NCI-H1930 (cell line): Measurements from ENCODE around the gene TMEM18.
"Not testable (repeated sequence)": the region's sequence is repeated elsewhere in the genome, so short reads cannot be mapped to it uniquely, and the experiment has no call there.

ENCODE experiments used
- DNase-seq, 2 experiments: peaks; one replicate each; lab custom pipeline; 2025; lab: John Stamatoyannopoulos, UW

TMEM18 gene

DNA sequence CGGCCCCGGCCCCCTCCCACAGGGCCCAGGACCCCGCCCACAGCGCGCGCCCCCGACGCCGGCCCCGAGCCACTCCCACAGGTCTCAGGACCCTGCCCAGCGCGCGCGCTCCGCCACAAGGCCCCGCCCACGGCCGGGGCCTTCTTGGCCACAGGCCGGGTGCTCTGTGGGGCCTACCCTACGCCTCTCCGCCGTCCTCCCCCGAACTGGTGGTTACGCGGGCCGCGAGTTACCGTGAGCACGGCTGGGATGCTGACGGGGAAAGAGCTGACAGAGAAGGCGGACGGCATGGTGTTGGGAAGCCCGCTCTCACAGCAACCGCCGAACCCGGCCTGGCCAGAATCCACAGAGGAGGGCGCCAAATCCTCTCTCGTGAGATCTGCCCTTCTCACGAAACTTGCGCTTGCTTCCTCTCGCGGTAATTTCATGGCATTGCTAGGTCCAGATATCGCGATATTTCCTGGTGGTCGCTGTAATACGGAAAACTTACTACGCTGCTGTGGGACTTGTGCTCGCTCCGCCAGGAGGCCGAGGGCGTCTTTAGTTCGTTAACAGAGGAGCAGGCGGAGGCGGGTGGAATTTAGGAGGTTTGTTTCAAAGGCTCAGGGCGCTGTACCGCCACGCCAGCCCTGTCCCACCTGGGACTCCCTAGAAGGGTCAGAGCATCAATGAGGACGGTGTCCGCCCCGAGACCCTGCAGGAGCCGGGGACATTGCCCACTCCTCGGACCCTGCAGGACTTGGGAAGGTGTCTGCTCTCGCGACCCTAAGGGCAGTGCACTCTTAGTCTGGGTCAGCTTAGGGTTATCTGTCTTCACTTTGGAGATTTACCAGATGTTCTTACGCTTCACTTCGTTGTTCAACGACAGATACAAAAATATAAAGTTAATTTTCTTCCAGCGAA lies at the start of gene TMEM18:
Gene TMEM18, minus strand, starts transcription at position 351 of the 903 bp plus-strand sequence. Its CDS starts 61 bp downstream, at position 290.
- peak; percentile 96 to 99 for DNase-seq

DNA sequence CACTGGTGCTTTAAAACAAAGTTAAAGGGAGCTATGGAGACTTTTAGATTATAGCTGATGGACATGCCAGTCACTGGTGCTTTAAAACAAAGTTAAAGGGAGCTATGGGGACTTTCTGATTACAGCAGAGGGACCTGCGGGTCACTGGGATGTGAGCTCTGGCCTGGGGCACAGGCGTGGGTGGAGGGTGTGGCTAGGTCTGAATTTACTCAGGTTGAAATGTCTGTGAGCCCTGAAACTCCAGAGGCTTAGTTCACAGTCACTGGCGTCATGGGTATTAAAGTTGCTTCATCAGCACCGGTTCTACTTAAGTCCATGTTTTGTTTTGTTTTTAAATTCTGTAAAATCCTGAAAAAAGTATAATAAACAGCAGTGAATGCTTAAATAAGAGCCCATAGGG lies 49.0 kb upstream of the TMEM18 start:
- no peak for DNase-seq

DNA sequence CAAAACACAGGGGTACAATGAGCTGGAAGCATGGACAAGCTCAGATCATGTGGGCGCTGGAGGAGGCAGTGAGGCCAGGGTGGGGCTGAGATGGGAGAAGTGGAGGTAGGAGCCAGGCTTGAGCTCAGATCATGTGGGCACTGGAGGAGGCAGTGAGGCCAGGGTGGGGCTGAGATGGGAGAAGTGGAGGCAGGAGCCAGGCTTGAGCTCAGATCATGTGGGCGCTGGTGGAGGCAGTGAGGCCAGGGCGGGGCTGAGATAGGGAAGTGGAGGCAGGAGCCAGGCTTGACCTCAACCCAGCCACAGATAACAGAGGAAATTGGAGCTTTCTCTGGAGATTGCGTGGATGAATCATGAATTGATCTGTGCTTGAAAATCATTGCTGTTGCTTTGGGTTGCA lies 48.3 kb upstream of the TMEM18 start:
- DNase-seq = no peak

DNA sequence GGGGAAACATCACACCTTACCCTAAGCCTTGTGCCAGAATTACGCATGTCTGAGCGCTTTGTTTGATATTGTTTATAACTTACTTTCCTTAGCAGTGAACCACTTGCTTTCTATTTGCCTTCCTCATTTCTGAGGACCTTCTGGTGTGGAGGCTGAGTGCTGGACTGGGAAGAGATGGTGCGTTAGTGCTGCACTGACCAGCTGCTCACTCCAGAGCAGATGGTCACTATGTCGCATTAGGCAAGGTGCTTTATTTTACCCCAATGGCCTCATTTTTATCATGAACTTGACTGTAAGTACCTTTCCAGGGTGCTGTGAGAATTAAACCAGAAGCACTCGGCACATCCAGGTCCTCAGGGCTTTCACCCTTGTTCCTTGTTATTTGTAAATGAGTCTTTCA lies 46.6 kb upstream of the TMEM18 start:
- DNase-seq = no peak

DNA sequence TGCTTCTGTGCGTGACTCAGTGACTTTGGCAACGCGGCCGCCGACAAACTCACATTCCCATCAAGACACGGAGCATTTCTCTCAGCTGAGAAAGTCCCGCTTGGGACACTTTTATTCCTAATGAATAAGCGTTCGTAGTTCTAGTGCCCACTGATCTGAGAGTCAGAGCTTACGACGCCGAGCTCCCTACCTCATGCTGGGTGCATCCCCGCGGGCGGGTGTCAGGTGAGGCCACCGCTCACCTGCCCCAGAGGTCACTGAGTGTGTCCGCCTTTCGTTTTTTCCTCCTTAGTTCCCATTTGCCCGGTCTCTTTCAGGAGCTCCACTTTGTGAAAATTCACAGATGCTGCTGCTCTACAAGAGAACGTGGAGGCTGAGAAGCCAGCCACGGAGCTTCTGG lies 43.6 kb upstream of the TMEM18 start:
- DNase-seq = no peak

DNA sequence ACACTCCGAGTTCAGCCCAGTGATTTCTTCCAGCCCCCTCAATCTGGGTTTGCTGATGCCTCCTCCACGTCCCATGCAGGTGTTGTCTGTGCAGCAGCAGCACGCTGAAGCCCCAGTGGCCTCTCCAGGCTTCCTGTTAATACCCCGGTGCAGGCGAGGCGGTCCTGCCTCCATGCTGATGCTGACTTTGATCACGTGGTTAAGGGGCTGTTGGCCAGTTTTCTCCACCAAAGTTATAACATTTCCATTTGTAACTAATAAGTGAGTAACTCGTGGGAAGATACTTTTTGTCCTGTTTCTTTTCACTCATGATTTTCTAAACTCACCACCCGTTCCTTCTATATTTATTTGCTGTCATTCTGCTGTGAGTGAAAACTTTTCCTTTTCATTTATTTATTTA lies 42.5 kb upstream of the TMEM18 start:
- no peak for DNase-seq

DNA sequence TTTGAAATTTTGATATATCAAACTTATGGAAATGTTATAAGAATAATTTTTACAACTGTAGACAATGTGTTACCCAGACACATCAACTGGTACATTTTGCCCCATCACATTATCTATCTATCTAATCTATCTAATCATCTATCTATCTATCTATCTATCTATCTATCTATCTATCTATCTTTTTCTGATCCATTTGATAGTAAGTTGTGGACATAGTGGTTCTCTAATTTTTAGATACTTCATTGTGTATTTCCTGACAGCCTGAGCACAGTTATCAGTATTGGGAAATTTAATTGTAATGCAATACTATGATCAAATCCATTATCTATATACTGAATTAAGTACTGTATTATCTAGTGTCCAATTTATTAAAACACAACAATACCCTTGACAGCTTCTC lies 42.0 kb upstream of the TMEM18 start:
- no peak for DNase-seq

- DNase-seq = no peak
These were observed 40.5 kb upstream of the TMEM18 start for GRCh38 chr2:717661-718060.

DNA sequence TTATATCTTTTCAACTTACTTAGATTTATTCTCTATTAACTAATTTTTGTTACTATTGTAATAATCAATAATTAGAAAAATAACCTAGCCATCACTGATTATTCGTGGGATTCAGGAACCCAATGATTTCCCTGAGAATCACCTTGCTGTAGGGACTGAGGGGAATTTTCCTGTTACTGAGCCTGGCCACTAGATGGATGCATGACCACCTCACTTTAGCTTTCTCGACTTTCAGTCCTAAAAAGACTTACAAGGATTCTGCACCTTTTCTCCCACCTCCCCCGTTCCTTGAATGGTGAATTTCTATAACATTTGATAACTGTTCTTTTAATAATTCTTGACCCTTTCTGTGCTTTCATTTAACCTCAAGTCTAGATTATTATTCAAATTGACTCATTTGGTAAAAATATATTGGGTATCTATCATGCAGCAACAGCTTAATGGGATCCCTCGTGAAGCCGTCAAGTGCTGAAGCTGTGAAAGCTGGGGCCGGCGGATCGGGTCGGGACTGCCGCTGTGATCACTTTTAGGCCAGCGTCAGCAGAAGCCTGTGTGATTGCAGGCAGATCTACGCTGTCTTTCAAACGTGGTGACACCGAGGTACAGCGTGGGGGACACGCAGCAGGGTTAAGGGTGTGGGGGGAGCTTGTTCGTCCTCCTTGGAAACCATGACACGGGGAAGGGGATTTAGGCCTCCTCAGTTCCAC lies 38.8 kb upstream of the TMEM18 start:
- DNase-seq = peak in 1 of 2 experiments; percentile 9

DNA sequence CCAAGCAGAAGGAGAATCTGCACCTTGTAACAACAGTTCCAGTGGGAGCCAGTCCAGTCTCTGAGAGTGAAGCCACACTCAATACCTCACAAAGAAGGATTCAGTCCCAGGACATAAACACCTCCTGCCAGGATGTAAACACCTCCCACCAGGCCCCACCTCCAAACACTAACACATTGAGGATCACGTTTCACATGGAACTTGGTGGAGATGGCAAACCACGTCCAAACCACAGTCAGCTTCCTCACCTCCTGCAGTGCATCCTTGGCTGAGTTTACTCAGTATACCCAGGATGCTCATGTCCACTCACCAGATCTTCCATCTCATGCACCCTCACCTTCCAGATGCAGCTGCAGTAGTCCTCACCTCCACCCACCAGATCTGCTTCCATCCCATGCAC lies 37.8 kb upstream of the TMEM18 start:
- DNase-seq = no peak

- DNase-seq = peak; percentile 29 to 60
These were observed 37.0 kb upstream of the TMEM18 start for GRCh38 chr2:714005-714741.

DNA sequence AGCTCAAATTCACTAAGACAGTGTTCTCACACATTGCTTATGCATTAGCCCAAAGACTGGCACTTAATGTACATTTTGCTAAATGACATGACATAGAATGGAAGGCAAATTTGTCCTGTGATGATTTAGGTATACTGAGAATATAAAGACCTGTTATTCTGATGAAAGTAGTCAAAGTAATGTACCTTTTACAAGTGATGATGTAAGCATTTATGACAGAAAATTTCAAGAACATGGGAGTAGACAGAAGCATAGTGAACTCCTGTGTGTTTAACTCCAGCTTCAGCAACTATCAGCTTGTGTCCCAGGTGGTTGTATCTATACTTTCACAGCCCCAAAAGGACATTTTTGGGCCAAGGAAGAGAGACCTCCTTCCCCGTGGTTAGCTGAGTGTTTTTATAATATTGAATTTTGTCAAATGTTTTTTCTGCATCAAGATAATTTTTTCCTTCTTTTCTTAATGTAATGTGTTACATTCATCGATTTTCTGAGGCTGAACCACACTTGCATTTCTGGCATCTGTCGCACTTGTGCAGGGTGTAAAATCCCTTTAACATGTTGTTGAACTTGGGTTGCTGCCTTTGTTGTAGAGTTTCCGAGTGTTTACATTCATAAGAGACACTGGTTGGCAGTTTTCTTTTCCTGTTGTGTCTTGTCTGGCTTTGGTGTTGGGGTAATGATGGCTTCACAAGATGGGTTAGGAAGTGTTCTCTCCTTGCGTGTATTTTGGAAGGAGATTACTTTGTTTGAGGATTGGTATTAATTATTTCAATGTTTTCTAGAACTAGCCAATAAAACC lies 33.9 kb upstream of the TMEM18 start:
- DNase-seq = no peak

GRCh38 chr2:709138-709765 lies 32.0 kb upstream of the TMEM18 start:
- DNase-seq = no peak

DNA sequence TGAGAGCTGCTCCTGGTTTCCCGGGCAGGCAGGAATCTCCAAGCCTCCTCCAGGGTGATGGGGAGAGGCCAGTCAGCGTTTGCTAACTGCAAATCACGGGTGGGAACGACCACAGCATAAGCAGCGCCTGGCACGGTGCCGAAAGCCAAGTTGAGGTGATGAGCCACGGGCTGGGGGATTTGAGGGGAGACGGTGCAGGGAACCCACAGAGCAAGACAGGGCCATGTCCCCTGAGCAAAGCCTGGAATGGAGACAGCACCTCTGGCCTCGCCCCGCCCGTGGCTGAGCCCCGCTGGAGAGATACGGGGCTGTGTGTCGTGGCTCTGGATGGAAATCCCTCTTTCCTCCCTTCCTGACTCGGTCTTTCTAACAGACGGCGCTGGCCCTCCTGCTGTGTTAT lies 31.5 kb upstream of the TMEM18 start:
- no peak for DNase-seq

- DNase-seq = no peak
These were observed 28.8 kb upstream of the TMEM18 start for GRCh38 chr2:705971-706511.

DNA sequence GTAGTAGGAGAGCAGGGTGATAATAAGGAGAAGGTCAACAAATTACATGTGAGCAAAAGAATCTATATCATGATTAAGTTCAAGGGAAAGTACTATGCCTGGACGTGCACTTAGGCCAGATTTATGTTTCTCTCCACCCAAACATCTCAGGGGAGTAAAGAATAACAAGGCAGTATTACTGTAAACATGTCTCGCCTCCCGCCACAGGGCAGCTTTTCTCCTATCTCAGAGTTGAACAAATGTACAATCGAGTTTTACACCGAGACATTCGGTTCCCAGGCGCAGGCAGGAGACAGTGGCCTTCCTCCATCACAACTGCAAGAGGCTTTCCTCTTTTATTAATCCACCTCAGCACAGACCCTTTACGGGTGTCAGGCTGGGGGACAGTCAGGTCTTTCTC lies 25.6 kb upstream of the TMEM18 start:
- not testable (repeated sequence) for DNase-seq

DNA sequence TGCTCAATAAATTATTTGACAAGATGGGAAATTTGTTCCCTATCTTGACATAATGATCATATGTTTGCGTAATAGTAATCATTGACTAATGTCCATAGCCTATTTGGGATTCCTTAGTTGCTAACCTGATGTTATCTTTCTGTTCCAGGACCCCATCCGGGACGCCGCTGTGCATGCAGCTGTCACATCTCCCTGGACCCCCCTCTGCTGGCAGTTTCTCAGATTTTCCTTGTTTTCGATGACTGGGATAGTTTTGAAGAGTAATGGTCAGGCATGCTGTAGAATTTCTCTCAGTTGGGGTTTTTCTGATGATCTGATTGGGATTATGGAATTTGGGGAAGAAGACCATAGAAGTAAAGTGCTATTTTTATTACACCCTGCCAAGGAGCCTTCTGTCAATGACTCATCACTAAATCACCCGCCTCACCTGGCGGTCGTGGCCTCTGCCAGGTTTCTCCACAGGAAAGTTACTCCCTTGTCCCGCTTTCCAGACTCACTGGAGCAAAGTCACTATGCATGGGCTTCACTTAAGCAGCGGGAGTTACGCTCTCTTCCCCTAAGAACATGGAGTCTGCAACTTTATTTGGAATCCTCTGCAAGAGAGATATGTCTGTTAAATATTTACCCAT lies 19.9 kb upstream of the TMEM18 start:
- DNase-seq = no peak

- DNase-seq = no peak
These were observed 19.3 kb upstream of the TMEM18 start for GRCh38 chr2:696463-696862.

DNA sequence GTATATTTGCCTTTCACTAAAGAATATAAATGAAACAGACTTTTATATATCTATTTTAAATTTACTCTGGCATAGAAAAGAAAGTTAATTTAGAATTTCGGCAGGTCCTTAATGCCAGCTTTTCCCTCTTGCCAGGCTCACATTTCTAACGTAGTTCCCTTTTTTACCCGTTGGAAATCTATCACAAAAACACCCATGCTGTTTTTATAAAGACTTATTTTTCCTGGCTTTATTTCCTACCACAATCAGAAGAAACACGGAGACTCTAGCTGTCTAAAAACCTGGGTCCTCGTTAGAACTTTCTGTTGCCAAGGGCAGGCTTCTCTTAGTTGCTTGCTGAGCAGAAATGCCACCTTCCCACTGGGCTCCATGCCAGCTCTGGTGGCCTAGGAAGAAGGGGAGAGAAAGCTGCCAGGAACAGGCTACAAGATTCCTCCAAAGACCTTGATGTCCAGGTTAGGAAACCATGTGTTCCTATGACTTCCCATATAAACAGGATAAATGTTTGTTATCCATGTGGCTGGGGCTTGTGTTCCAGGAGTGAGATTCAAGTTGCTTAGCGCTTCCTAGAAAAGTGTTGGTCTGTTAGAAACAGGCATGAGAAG lies 17.8 kb upstream of the TMEM18 start:
- no peak for DNase-seq

DNA sequence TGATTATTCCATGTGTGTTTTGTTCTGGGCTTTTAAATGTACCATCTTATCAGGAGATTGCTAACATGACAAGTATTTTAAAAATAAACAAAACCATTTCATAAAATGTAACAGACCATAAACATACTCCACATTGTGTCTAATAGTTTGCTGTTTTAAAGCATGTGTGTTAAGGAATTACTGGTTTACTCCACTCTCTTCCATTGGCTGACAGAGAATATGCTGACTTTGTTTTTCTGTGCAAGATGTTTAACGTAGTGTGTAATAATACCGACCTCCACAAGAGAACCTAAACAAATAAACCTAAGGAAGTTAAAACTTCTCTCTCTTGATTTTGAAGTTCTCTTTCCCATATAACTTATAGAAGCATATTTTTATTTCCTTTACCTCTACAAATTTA lies 17.0 kb upstream of the TMEM18 start:
- no peak for DNase-seq
